ENCODE data around the gene CEP290. TPM values are rescaled to one million over a fixed set of nuclear protein-coding genes. Genes with fewer than 3 reads are reported as not detected.
"Not testable (repeated sequence)": the region's sequence is repeated elsewhere in the genome, so short reads cannot be mapped to it uniquely, and the experiment has no call there.

CEP290 gene
- total and polyA plus RNA-seq, 2 experiments from 2014 or later = 12.1 to 17.0 TPM

- H3K27me3 ChIP-seq = no peaks in the 10 kb centered on the region
- H2AFZ ChIP-seq = peak overlapping the region; percentile 92
- peak overlapping the region; percentile 85 for H3K4me2 ChIP-seq
- 9% methylated on average over 13 of the region's 13 CpGs for WGBS (ENCODE audit: low lambda C conversion rate, missing lambda C conversion rate)
- no peaks in the 10 kb centered on the region for H3K9me2 ChIP-seq (replicated peaks; ENCODE audit: insufficient read depth)
- peak overlapping the region; percentile 60 for H3K4me3 ChIP-seq
- no peak for TF ChIP-seq CTCF (IDR thresholded peaks at IDR 0.05; ENCODE audit: poor library complexity)
- peak overlapping the region; percentile 83 for H3K27ac ChIP-seq
- no peaks in the 10 kb centered on the region for H3K36me3 ChIP-seq (replicated peaks; ENCODE audit: insufficient read depth, low read depth)
- DNase-seq (ENCODE audit: low spot score) = no peak
- no peaks in the 10 kb centered on the region for H4K20me1 ChIP-seq (ENCODE audit: insufficient read depth, poor library complexity, severe bottlenecking)
- no peaks in the 10 kb centered on the region for H3K9me3 ChIP-seq (ENCODE audit: low read depth)
- peaks cover 6% of the 10 kb centered on the region for H3K4me1 ChIP-seq (ENCODE audit: insufficient read depth)
- H3K79me2 ChIP-seq = peaks cover 40% of the 10 kb centered on the region
Observed at GRCh38 chr12:88141425-88141773, 489 bp downstream of the CEP290 start.

GRCh38 chr12:88139711-88140110, 2.2 kb downstream of the CEP290 start:
- H4K20me1 ChIP-seq (ENCODE audit: insufficient read depth, poor library complexity, severe bottlenecking); H3K27ac ChIP-seq; H3K27me3 ChIP-seq; H3K9me2 ChIP-seq (replicated peaks; ENCODE audit: insufficient read depth); H3K4me1 ChIP-seq (ENCODE audit: insufficient read depth); H3K4me2 ChIP-seq; H3K36me3 ChIP-seq (replicated peaks; ENCODE audit: insufficient read depth, low read depth); H2AFZ ChIP-seq; H3K4me3 ChIP-seq; H3K9me3 ChIP-seq (ENCODE audit: low read depth); DNase-seq (ENCODE audit: low spot score): not testable (repeated sequence)
- 96% methylated on average over 4 of the region's 4 CpGs for WGBS (ENCODE audit: low lambda C conversion rate, missing lambda C conversion rate)
- H3K79me2 ChIP-seq = peaks cover 26% of the 10 kb centered on the region

GRCh38 chr12:88133181-88133580, 8.7 kb downstream of the CEP290 start:
- 95% methylated on average over 2 of the region's 2 CpGs for WGBS (ENCODE audit: low lambda C conversion rate, missing lambda C conversion rate)
- not testable (repeated sequence) for H3K27me3 ChIP-seq; H3K4me3 ChIP-seq; H3K79me2 ChIP-seq; H3K36me3 ChIP-seq (replicated peaks; ENCODE audit: insufficient read depth, low read depth); H2AFZ ChIP-seq; DNase-seq (ENCODE audit: low spot score); H3K4me1 ChIP-seq (ENCODE audit: insufficient read depth); H3K27ac ChIP-seq; H3K4me2 ChIP-seq; H4K20me1 ChIP-seq (ENCODE audit: insufficient read depth, poor library complexity, severe bottlenecking); H3K9me2 ChIP-seq (replicated peaks; ENCODE audit: insufficient read depth); H3K9me3 ChIP-seq (ENCODE audit: low read depth)

- Histone ChIP-seq H4K20me1 (ENCODE audit: insufficient read depth, poor library complexity, severe bottlenecking) (no peaks in the 10 kb centered on the region), H3K9me3 (ENCODE audit: low read depth) (no peaks in the 10 kb centered on the region), H3K9me2 (replicated peaks; ENCODE audit: insufficient read depth) (no peaks in the 10 kb centered on the region), H2AFZ (no peak overlapping the region), H3K36me3 (replicated peaks; ENCODE audit: insufficient read depth, low read depth) (no peaks in the 10 kb centered on the region), H3K27me3 (no peaks in the 10 kb centered on the region), H3K4me3 (no peak overlapping the region), H3K79me2 (no peaks in the 10 kb centered on the region), H3K4me2 (no peak overlapping the region), H3K4me1 (ENCODE audit: insufficient read depth) (no peaks in the 10 kb centered on the region), H3K27ac (no peak overlapping the region)
- no peak for DNase-seq (ENCODE audit: low spot score)
- no peak for TF ChIP-seq CTCF (IDR thresholded peaks at IDR 0.05; ENCODE audit: poor library complexity)
- TF ChIP-seq EZH2phosphoT487 (IDR thresholded peaks at IDR 0.05; ENCODE audit: low read depth, severe bottlenecking, unreplicated experiment) = no peak
- no peak for TF ChIP-seq EZH2 (IDR thresholded peaks at IDR 0.05; ENCODE audit: borderline replicate concordance)
Observed at GRCh38 chr12:88132392-88132791, 9.5 kb downstream of the CEP290 start.

GRCh38 chr12:88127855-88128254, 14.0 kb downstream of the CEP290 start:
- no peak for DNase-seq (ENCODE audit: low spot score)
- no peaks in the 10 kb centered on the region for H3K9me2 ChIP-seq (replicated peaks; ENCODE audit: insufficient read depth)
- WGBS (ENCODE audit: low lambda C conversion rate, missing lambda C conversion rate) = 97% methylated on average over 3 of the region's 3 CpGs

More at GRCh38 chr12:88127855-88128254, 14.0 kb downstream of the CEP290 start:
- Histone ChIP-seq H3K27me3 (no peaks in the 10 kb centered on the region), H3K36me3 (replicated peaks; ENCODE audit: insufficient read depth, low read depth) (no peaks in the 10 kb centered on the region), H3K9me3 (ENCODE audit: low read depth) (no peaks in the 10 kb centered on the region), H3K79me2 (no peaks in the 10 kb centered on the region), H3K27ac (no peak overlapping the region), H3K4me2 (no peak overlapping the region), H3K4me3 (no peak overlapping the region), H3K4me1 (ENCODE audit: insufficient read depth) (no peaks in the 10 kb centered on the region), H4K20me1 (ENCODE audit: insufficient read depth, poor library complexity, severe bottlenecking) (no peaks in the 10 kb centered on the region), H2AFZ (no peak overlapping the region)
- no peak for TF ChIP-seq EZH2 (IDR thresholded peaks at IDR 0.05; ENCODE audit: borderline replicate concordance)
- TF ChIP-seq CTCF (IDR thresholded peaks at IDR 0.05; ENCODE audit: poor library complexity) = no peak
- no peak for TF ChIP-seq EZH2phosphoT487 (IDR thresholded peaks at IDR 0.05; ENCODE audit: low read depth, severe bottlenecking, unreplicated experiment)

Measured in hepatocyte (in vitro differentiated cells).